GM12878 (cell line): ENCODE data around the gene NXN. TPM values are rescaled to one million over a fixed set of nuclear protein-coding genes. Genes with fewer than 3 reads are reported as not detected.

ENCODE experiments used
- ATAC-seq: fragments of 200-7000 bp; cut with Tn5 transposase; 3 replicates; pipeline ENCODE4 v1.9.1; 2020; ENCODE audit warnings: mild to moderate bottlenecking, moderate library complexity
- BruUV-seq: library from RNA; stranded (reverse); fragments of 400-500 nt; replicated peaks from 2 replicates; lab custom pipeline; 2021; lab: Mats Ljungman, UMichigan
- CTCF ChIA-PET: fragments of 300-600 bp; sonication (Branson Sonifier 250); formaldehyde crosslinking; extraction: SDS; loops from one replicate; lab custom pipeline; 2021; ENCODE audit warnings: inconsistent platforms; lab: Yijun Ruan, JAX
- POLR2A ChIA-PET: fragments of 350-600 bp; formaldehyde crosslinking; extraction: SDS; loops from one replicate; lab custom pipeline; 2021; ENCODE audit warnings: inconsistent platforms; lab: Charles Lee
- RAD21 ChIA-PET: fragments of 300-600 bp; sonication (Branson Sonifier 250); formaldehyde crosslinking; loops from one replicate; lab custom pipeline; 2023; ENCODE audit warnings: antibody characterized with exemption; ENCODE audit not compliant: unreplicated experiment; lab: Charles Lee
- SMC1A ChIA-PET: fragments of 300-600 bp; sonication (Branson Sonifier 250); formaldehyde crosslinking; loops from one replicate; lab custom pipeline; 2023; ENCODE audit not compliant: unreplicated experiment, uncharacterized antibody; lab: Charles Lee
- DNase-seq: peaks from one replicate; pipeline ENCODE4 v3.0.0-alpha.2; 2011; ENCODE audit warnings: low read depth, low spot score
- FAIRE-seq: peaks from 3 replicates; lab custom pipeline; 2011; peaks lifted over from hg19 to GRCh38; lab: Jason Lieb, UNC
- H2AFZ ChIP-seq: 2 replicates; pipeline ENCODE4 v1.6.0; 2011; ENCODE audit warnings: low read depth, low read length, control low read depth; ENCODE audit not compliant: control insufficient read depth
- H3K27ac ChIP-seq: 2 replicates; pipeline ENCODE4 v1.5.1; 2011; ENCODE audit warnings: control low read depth; ENCODE audit not compliant: control insufficient read depth, insufficient read depth
- H3K27me3 ChIP-seq, 2 experiments: replicated peaks in 1 of 2; 2 replicates each; pipeline versions ENCODE4 v1.6.0 to v1.6.1; 2011; ENCODE audit warnings: low read length in 1 of 2; ENCODE audit not compliant: control insufficient read depth in 2 of 2, insufficient read depth in 2 of 2
- H3K36me3 ChIP-seq, 2 experiments: 2 replicates each; pipeline ENCODE4 v1.5.1; 2011; ENCODE audit warnings: low read length in 1 of 2; ENCODE audit not compliant: control insufficient read depth in 2 of 2, insufficient read depth in 2 of 2
- H3K4me1 ChIP-seq: 2 replicates; pipeline ENCODE4 v1.6.1; 2011; ENCODE audit warnings: mild to moderate bottlenecking, low read length, moderate library complexity, mixed read lengths; ENCODE audit not compliant: control insufficient read depth, insufficient read depth
- H3K4me2 ChIP-seq: 2 replicates; pipeline ENCODE4 v1.6.0; 2011; ENCODE audit warnings: control low read depth; ENCODE audit not compliant: control insufficient read depth, insufficient read depth
- H3K4me3 ChIP-seq: fragments of 200-600 bp; sonication (generic); 2 replicates; pipeline ENCODE4 v1.5.1; 2016
- H3K79me2 ChIP-seq: 2 replicates; pipeline ENCODE4 v1.6.0; 2011; ENCODE audit warnings: low read length; ENCODE audit not compliant: control insufficient read depth, insufficient read depth
- H3K9ac ChIP-seq: 2 replicates; pipeline ENCODE4 v1.8.0; 2011; ENCODE audit warnings: low read length, control low read depth, mixed read lengths; ENCODE audit not compliant: control insufficient read depth, insufficient read depth
- H3K9me3 ChIP-seq: replicated peaks from 3 replicates; pipeline ENCODE4 v1.5.1; 2011; ENCODE audit warnings: mild to moderate bottlenecking, low read length; ENCODE audit not compliant: control insufficient read depth, insufficient read depth
- H4K20me1 ChIP-seq: 2 replicates; pipeline ENCODE4 v1.6.0; 2011; ENCODE audit not compliant: control insufficient read depth, insufficient read depth
- BMI1 ChIP-seq: fragments of 450-650 bp; IDR thresholded peaks from 2 replicates; pipeline ENCODE4 v1.6.1; 2016; ENCODE audit warnings: mild to moderate bottlenecking, moderate library complexity, borderline replicate concordance
- FOXK2 ChIP-seq: fragments of 450-650 bp; IDR thresholded peaks from 2 replicates; pipeline ENCODE4 v1.6.1; 2017; ENCODE audit warnings: mild to moderate bottlenecking, moderate library complexity
- IKZF2 ChIP-seq, 2 experiments: fragments of 450-650 bp; IDR thresholded peaks; 2 replicates each; pipeline ENCODE4 v1.6.1; 2017; ENCODE audit warnings: mild to moderate bottlenecking in 2 of 2, moderate library complexity in 2 of 2
- JUND ChIP-seq: IDR thresholded peaks from 2 replicates; pipeline ENCODE4 v1.6.1; 2012; ENCODE audit warnings: low read depth, mild to moderate bottlenecking, low read length, improper control_type of control experiment, moderate library complexity
- NRF1 ChIP-seq: conservative IDR thresholded peaks from 2 replicates; pipeline ENCODE4 v1.6.1; 2011; ENCODE audit warnings: mild to moderate bottlenecking, low read depth, low read length, improper control_type of control experiment
- SMAD5 ChIP-seq: IDR thresholded peaks from 2 replicates; pipeline ENCODE4 v1.6.1; 2016; ENCODE audit warnings: antibody characterized with exemption, low read depth
- SUZ12 ChIP-seq: fragments of 200-600 bp; sonication (generic); IDR thresholded peaks from one replicate; pipeline ENCODE4 v1.6.1; 2018; ENCODE audit warnings: antibody characterized with exemption, mild to moderate bottlenecking; ENCODE audit not compliant: unreplicated experiment
- TCF3 ChIP-seq: IDR thresholded peaks from 2 replicates; pipeline ENCODE4 v1.6.1; 2012; ENCODE audit warnings: low read depth, mild to moderate bottlenecking, low read length, borderline replicate concordance; ENCODE audit not compliant: insufficient read depth
- WGBS: methylation state at CpG from one replicate; pipeline ENCODE4 v1.1.6; 2016; ENCODE audit warnings: low lambda C conversion rate; ENCODE audit not compliant: insufficient replicate concordance, insufficient coverage; ENCODE audit errors: missing lambda C conversion rate; 5-methylcytosine and 5-hydroxymethylcytosine counted together
- in situ Hi-C: fragments of 300-500 bp; cut with MboI; formaldehyde crosslinking; loops from 9 replicates; pipeline ENCODE4 v1.14.3; 2018; ENCODE audit warnings: mixed read lengths
- intact Hi-C: fragments of 100-400 bp; cut with micrococcal nuclease; formaldehyde crosslinking; loops from one replicate; pipeline ENCODE4 v1.14.2; 2022; ENCODE audit not compliant: unreplicated experiment
- polyA plus RNA-seq, 11 experiments: library from polyadenylated mRNA; depleted of rRNA in 4 of 11; unstranded in 6 of 11; stranded (reverse) in 5 of 11; fragments of >200 nt; fragmentation: Nextera tagmentation in 4 of 11; fragmentation: Illumina TruSeq in 1 of 11; extraction: Ambion mirVana in 4 of 11; extraction: Trizol in 1 of 11; gene quantifications; 1 replicate in 1 of 11; 2 replicates in 10 of 11; pipeline versions ENCODE4 v1.2.1 to v1.2.3, GENCODE V29; 2011 to 2016; ENCODE audit warnings: inconsistent platforms in 2 of 11, missing spikeins in 2 of 11, low read depth in 1 of 11
- total RNA-seq, 4 experiments: library from RNA; depleted of rRNA in 3 of 4; stranded (reverse); fragments of >200 nt in 3 of 4; fragmentation: Illumina TruSeq in 1 of 4; extraction: Trizol in 1 of 4; gene quantifications; 2 replicates each; pipeline versions ENCODE4 v1.2.1 to v1.2.3, GENCODE V29; 2013 to 2021
- TF ChIP-seq, protein P1 (sequence below): fragments of 450-650 bp; IDR thresholded peaks from 2 replicates; pipeline ENCODE4 v1.6.1; 2018; ENCODE audit warnings: borderline replicate concordance, mild to moderate bottlenecking; ENCODE audit not compliant: partially characterized antibody
- TF ChIP-seq, protein P2 (sequence below): IDR thresholded peaks from 2 replicates; pipeline ENCODE4 v1.6.1; 2012; ENCODE audit warnings: improper control_type of control experiment, low read depth, low read length; ENCODE audit not compliant: insufficient replicate concordance

NXN gene
- total and polyA plus RNA-seq, 10 of the 15 experiments (the other 5 are each of a cell fraction or from before 2014, with no cell fraction given), result 0.04 to 1.2 (median 0.30) TPM

DNA sequence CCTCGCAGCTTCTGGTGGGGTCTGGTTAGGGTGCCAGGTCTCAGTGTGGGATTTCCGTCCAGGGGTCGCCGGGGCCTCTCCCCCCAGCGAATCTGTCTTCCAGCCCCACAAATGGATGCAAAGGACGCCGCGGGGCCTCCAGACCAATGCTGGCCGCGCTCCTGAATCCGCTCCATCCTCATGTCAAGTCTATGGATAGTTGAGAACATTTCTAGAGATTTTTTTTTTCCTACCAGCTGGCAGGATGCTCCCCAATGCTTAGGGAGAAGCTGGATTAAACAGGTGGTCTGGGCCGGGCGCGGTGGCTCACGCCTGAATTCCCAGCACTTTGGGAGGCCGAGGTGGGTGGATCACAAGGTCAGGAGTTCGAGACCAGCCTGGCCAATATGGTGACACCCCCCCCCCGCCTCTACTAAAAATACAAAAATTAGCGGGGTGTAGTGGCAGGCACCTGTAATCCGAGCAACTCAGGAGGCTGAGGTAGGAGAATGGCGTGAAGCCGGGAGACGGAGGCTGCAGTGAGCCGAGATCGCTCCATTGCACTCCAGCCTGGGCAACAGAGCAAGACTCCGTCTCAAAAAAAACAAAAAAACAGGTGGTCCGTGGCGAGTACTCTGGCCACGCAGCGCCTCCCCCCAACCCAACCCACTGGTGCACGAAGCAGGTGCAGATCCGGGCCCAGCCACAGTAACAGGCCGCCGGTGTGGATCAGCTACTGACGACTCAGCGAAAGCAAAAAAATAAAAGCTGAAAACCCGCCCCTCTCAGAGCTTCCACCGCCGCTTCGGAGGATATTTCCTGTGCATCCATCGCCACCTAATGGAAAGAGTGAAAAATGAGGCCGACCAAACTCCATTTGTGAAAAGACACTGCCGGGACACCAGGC lies 1.1 kb upstream of the NXN start (continued):
- TF ChIP-seq TCF3 (no peak), JUND (no peak), IKZF2 (IDR thresholded peaks at IDR 0.05) (no peak), NRF1 (no peak)
- TF ChIP-seq, protein P1, sequence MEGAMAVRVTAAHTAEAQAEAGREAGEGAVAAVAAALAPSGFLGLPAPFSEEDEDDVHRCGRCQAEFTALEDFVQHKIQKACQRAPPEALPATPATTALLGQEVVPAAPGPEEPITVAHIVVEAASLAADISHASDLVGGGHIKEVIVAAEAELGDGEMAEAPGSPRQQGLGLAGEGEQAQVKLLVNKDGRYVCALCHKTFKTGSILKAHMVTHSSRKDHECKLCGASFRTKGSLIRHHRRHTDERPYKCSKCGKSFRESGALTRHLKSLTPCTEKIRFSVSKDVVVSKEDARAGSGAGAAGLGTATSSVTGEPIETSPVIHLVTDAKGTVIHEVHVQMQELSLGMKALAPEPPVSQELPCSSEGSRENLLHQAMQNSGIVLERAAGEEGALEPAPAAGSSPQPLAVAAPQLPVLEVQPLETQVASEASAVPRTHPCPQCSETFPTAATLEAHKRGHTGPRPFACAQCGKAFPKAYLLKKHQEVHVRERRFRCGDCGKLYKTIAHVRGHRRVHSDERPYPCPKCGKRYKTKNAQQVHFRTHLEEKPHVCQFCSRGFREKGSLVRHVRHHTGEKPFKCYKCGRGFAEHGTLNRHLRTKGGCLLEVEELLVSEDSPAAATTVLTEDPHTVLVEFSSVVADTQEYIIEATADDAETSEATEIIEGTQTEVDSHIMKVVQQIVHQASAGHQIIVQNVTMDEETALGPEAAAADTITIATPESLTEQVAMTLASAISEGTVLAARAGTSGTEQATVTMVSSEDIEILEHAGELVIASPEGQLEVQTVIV, result no peak

DNA sequence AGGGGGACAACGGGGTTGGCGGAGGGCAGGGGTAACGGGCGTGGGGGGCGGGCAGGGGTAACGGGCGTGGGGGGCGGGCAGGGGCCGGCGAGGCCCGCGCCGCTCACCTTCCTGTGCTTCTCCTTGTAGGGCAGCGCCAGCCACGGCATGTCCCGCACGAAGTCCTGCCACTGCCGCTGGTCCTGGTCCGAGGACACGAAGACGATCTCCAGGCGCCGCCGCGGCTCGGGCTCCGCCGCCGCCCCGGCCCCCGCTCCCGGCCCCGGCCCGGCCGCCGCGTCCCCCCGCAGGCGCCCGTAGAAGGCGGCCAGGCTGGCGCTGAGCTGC lies 401 bp downstream of the NXN start:
- no TSS peak for BruUV-seq
- no peak overlapping the region for H3K4me3 ChIP-seq
- no peak for ATAC-seq
- H4K20me1 ChIP-seq, result no peaks in the 10 kb centered on the region
- no peak overlapping the region for H3K27ac ChIP-seq
- DNase-seq, result no peak
- H3K4me1 ChIP-seq, result peaks cover 7% of the 10 kb centered on the region; the same call in 1 of the 2 replicates
- FAIRE-seq, result no peak
- ChIA-PET POLR2A (interaction anchor here (1.0 kb wide), 1 partner anchor 18 kb away, joined by 3 read pairs; no protein-coding TSS in a partner anchor), SMC1A (interaction anchor here (1.3 to 2.1 kb wide), 2 partner anchors 184 to 197 kb away, joined by 8 to 13 read pairs; partner anchors contain the start of genes GLOD4 and MRM3), RAD21 (interaction anchor here (0.5 to 2.8 kb wide), 8 partner anchors 18 to 563 kb away, joined by 3 to 32 read pairs (median 8); partner anchors contain the start of genes GLOD4, MRM3 and TIMM22), CTCF (interaction anchor here (0.6 to 2.8 kb wide), 7 partner anchors 18 to 567 kb away, joined by 3 to 61 read pairs (median 20); partner anchors contain the start of gene TIMM22)
- peak overlapping the region; percentile 90; the same call in 1 of the 2 replicates for H3K4me2 ChIP-seq
- in situ Hi-C loops, result no loop called here
- no peak overlapping the region for H3K9ac ChIP-seq
- no peaks in the 10 kb centered on the region for H3K36me3 ChIP-seq
- peaks cover 3 to 11% of the 10 kb centered on the region in 2 experiments; a peak in 2 of 4 replicates for H3K27me3 ChIP-seq
- intact Hi-C loops, result no loop called here
- H3K79me2 ChIP-seq, result no peaks in the 10 kb centered on the region
- WGBS, result 0% methylated on average over 2 of the region's 42 CpGs
- H3K9me3 ChIP-seq, result no peaks in the 10 kb centered on the region
- peak overlapping the region; percentile 80 for H2AFZ ChIP-seq
- TF ChIP-seq FOXK2, result no peak
- TF ChIP-seq SUZ12, result no peak
- TF ChIP-seq SMAD5, result no peak
- no peak for TF ChIP-seq BMI1
- TF ChIP-seq, protein P2, sequence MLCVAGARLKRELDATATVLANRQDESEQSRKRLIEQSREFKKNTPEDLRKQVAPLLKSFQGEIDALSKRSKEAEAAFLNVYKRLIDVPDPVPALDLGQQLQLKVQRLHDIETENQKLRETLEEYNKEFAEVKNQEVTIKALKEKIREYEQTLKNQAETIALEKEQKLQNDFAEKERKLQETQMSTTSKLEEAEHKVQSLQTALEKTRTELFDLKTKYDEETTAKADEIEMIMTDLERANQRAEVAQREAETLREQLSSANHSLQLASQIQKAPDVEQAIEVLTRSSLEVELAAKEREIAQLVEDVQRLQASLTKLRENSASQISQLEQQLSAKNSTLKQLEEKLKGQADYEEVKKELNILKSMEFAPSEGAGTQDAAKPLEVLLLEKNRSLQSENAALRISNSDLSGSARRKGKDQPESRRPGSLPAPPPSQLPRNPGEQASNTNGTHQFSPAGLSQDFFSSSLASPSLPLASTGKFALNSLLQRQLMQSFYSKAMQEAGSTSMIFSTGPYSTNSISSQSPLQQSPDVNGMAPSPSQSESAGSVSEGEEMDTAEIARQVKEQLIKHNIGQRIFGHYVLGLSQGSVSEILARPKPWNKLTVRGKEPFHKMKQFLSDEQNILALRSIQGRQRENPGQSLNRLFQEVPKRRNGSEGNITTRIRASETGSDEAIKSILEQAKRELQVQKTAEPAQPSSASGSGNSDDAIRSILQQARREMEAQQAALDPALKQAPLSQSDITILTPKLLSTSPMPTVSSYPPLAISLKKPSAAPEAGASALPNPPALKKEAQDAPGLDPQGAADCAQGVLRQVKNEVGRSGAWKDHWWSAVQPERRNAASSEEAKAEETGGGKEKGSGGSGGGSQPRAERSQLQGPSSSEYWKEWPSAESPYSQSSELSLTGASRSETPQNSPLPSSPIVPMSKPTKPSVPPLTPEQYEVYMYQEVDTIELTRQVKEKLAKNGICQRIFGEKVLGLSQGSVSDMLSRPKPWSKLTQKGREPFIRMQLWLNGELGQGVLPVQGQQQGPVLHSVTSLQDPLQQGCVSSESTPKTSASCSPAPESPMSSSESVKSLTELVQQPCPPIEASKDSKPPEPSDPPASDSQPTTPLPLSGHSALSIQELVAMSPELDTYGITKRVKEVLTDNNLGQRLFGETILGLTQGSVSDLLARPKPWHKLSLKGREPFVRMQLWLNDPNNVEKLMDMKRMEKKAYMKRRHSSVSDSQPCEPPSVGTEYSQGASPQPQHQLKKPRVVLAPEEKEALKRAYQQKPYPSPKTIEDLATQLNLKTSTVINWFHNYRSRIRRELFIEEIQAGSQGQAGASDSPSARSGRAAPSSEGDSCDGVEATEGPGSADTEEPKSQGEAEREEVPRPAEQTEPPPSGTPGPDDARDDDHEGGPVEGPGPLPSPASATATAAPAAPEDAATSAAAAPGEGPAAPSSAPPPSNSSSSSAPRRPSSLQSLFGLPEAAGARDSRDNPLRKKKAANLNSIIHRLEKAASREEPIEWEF, result no peak
